ENCODE data around the gene TSPAN2. TPM values are rescaled to one million over a fixed set of nuclear protein-coding genes. Genes with fewer than 3 reads are reported as not detected.

TSPAN2 gene
- total and polyA plus RNA-seq, 2 experiments from 2014 or later = 11.2 to 11.8 TPM

DNA sequence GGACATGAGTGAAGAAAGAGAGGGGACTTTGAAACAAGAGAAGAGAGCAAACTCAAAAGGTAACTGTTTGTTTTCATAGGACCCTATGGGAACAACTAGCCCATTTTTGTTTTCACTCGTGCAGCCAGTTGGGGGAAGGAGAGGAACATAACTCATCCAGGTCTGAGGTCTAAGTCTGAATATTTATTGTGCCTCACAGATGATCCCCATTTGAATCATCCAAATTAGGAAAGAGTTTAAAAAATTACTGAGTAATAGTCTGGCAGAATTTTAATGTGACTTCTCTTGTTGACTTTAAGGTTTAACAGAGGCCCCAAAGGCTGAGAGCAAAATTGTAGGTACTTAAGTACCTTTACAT is 10.4 kb upstream of the TSPAN2 start (continued):
- TF ChIP-seq, protein P1, sequence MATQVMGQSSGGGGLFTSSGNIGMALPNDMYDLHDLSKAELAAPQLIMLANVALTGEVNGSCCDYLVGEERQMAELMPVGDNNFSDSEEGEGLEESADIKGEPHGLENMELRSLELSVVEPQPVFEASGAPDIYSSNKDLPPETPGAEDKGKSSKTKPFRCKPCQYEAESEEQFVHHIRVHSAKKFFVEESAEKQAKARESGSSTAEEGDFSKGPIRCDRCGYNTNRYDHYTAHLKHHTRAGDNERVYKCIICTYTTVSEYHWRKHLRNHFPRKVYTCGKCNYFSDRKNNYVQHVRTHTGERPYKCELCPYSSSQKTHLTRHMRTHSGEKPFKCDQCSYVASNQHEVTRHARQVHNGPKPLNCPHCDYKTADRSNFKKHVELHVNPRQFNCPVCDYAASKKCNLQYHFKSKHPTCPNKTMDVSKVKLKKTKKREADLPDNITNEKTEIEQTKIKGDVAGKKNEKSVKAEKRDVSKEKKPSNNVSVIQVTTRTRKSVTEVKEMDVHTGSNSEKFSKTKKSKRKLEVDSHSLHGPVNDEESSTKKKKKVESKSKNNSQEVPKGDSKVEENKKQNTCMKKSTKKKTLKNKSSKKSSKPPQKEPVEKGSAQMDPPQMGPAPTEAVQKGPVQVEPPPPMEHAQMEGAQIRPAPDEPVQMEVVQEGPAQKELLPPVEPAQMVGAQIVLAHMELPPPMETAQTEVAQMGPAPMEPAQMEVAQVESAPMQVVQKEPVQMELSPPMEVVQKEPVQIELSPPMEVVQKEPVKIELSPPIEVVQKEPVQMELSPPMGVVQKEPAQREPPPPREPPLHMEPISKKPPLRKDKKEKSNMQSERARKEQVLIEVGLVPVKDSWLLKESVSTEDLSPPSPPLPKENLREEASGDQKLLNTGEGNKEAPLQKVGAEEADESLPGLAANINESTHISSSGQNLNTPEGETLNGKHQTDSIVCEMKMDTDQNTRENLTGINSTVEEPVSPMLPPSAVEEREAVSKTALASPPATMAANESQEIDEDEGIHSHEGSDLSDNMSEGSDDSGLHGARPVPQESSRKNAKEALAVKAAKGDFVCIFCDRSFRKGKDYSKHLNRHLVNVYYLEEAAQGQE (IDR thresholded peaks at IDR 0.05; ENCODE audit: unreplicated experiment) = no peak
- TF ChIP-seq EZH2phosphoT487 (IDR thresholded peaks at IDR 0.05; ENCODE audit: unreplicated experiment) (no peak), POLR2AphosphoS5 (IDR thresholded peaks at IDR 0.05; ENCODE audit: low read depth) (no peak)

DNA sequence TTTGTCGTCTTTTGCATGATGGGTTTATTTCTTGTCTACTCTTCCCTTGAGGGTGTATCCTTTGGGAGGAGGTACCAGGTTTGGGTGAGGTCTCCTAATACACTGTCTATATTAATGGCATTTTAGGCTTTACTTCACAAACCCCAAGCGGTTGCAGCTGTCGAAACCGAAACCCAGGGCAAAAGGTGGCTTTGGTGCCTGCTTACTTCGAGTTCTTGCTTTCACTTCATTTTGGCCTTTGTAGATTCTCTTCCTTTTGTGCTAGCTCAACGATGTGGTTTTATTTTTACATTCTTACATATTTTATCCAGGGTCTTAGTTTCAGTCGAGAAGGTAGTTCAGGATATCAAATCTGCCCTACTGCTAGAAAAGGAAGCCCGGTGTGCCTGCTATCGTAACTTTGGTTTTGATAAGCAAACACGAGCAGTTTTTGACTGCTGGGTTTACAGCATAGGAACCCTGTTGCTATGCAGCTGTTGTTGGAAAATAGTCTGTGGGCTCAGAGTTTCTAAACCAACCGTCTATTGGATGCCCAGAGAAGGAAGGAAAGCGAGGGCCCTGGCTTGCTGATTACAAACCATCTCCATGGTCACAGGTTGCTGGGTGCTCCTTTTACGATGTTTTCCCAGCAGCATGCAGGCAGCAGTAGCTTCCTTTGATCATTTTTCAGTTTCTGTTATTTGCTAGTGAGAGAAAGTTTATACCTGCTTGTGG is 9.8 kb upstream of the TSPAN2 start:
- H3K36me3 Mint-ChIP-seq (ENCODE audit: low read depth) = no peaks in the 10 kb centered on the region
- peaks cover 26% of the 10 kb centered on the region for H3K4me1 Mint-ChIP-seq
- Histone ChIP-seq H3K79me2 (replicated peaks; ENCODE audit: insufficient read depth) (no peaks in the 10 kb centered on the region), H2AFZ (peak overlapping the region; percentile 85; the same call in 1 of the 2 replicates), H3K36me3 (ENCODE audit: insufficient read depth) (no peaks in the 10 kb centered on the region), H3K4me2 (peak overlapping the region; percentile 66; the same call in 1 of the 2 replicates), H3K4me1 (ENCODE audit: insufficient read depth) (peaks cover 26% of the 10 kb centered on the region), H3F3A (replicated peaks; ENCODE audit: low read depth) (no peaks in the 10 kb centered on the region), H3K9me2 (ENCODE audit: insufficient read depth) (no peaks in the 10 kb centered on the region), H3K4me3 (no peak overlapping the region), H3K27ac (ENCODE audit: low read depth) (no peak overlapping the region), H3K27me3 (ENCODE audit: insufficient read depth) (no peaks in the 10 kb centered on the region), H4K20me1 (replicated peaks; ENCODE audit: insufficient read depth) (no peaks in the 10 kb centered on the region)
- no peak overlapping the region for H3K4me3 Mint-ChIP-seq
- H3K9me3 Mint-ChIP-seq = no peaks in the 10 kb centered on the region
- H3K27me3 Mint-ChIP-seq (ENCODE audit: insufficient read depth, low read depth, poor library complexity) = peaks cover 2% of the 10 kb centered on the region
- peak overlapping the region; percentile 45 for H3K27ac Mint-ChIP-seq
- DNase-seq (ENCODE audit: low spot score) (peak; percentile 59), ATAC-seq (peak; percentile 67)
- TF ChIP-seq, protein P2, sequence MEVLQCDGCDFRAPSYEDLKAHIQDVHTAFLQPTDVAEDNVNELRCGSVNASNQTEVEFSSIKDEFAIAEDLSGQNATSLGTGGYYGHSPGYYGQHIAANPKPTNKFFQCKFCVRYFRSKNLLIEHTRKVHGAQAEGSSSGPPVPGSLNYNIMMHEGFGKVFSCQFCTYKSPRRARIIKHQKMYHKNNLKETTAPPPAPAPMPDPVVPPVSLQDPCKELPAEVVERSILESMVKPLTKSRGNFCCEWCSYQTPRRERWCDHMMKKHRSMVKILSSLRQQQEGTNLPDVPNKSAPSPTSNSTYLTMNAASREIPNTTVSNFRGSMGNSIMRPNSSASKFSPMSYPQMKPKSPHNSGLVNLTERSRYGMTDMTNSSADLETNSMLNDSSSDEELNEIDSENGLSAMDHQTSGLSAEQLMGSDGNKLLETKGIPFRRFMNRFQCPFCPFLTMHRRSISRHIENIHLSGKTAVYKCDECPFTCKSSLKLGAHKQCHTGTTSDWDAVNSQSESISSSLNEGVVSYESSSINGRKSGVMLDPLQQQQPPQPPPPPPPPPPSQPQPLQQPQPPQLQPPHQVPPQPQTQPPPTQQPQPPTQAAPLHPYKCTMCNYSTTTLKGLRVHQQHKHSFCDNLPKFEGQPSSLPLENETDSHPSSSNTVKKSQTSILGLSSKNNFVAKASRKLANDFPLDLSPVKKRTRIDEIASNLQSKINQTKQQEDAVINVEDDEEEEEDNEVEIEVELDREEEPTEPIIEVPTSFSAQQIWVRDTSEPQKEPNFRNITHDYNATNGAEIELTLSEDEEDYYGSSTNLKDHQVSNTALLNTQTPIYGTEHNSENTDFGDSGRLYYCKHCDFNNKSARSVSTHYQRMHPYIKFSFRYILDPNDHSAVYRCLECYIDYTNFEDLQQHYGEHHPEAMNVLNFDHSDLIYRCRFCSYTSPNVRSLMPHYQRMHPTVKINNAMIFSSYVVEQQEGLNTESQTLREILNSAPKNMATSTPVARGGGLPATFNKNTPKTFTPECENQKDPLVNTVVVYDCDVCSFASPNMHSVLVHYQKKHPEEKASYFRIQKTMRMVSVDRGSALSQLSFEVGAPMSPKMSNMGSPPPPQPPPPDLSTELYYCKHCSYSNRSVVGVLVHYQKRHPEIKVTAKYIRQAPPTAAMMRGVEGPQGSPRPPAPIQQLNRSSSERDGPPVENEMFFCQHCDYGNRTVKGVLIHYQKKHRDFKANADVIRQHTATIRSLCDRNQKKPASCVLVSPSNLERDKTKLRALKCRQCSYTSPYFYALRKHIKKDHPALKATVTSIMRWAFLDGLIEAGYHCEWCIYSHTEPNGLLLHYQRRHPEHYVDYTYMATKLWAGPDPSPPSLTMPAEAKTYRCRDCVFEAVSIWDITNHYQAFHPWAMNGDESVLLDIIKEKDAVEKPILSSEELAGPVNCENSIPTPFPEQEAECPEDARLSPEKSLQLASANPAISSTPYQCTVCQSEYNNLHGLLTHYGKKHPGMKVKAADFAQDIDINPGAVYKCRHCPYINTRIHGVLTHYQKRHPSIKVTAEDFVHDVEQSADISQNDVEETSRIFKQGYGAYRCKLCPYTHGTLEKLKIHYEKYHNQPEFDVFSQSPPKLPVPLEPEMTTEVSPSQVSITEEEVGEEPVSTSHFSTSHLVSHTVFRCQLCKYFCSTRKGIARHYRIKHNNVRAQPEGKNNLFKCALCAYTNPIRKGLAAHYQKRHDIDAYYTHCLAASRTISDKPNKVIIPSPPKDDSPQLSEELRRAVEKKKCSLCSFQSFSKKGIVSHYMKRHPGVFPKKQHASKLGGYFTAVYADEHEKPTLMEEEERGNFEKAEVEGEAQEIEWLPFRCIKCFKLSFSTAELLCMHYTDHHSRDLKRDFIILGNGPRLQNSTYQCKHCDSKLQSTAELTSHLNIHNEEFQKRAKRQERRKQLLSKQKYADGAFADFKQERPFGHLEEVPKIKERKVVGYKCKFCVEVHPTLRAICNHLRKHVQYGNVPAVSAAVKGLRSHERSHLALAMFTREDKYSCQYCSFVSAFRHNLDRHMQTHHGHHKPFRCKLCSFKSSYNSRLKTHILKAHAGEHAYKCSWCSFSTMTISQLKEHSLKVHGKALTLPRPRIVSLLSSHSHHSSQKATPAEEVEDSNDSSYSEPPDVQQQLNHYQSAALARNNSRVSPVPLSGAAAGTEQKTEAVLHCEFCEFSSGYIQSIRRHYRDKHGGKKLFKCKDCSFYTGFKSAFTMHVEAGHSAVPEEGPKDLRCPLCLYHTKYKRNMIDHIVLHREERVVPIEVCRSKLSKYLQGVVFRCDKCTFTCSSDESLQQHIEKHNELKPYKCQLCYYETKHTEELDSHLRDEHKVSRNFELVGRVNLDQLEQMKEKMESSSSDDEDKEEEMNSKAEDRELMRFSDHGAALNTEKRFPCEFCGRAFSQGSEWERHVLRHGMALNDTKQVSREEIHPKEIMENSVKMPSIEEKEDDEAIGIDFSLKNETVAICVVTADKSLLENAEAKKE (CRISPR knock-in tag; IDR thresholded peaks at IDR 0.05) = no peak
- TF ChIP-seq EZH2phosphoT487 (IDR thresholded peaks at IDR 0.05; ENCODE audit: unreplicated experiment) (no peak), JUNB (IDR thresholded peaks at IDR 0.05; ENCODE audit: unreplicated experiment) (no peak), STAT1 (IDR thresholded peaks at IDR 0.05; ENCODE audit: unreplicated experiment) (no peak), POLR2AphosphoS5 (IDR thresholded peaks at IDR 0.05; ENCODE audit: low read depth) (no peak), ZNF331 (CRISPR knock-in tag; IDR thresholded peaks at IDR 0.05; ENCODE audit: low read depth) (no peak), CREB1 (CRISPR knock-in tag; IDR thresholded peaks at IDR 0.05; ENCODE audit: low read depth) (no peak)
- TF ChIP-seq, protein P1 (IDR thresholded peaks at IDR 0.05; ENCODE audit: unreplicated experiment) = no peak

Measured in GM23338 (cell line).